HG02884 (cell line): ENCODE data around the gene SPACA7.

Experiments used
- ATAC-seq: cut with Tn5 transposase; IDR thresholded peaks from one replicate; pipeline ENCODE4 v1.9.1; 2021; ENCODE audit warnings: mild to moderate bottlenecking, moderate library complexity; ENCODE audit not compliant: unreplicated experiment

SPACA7 gene

DNA sequence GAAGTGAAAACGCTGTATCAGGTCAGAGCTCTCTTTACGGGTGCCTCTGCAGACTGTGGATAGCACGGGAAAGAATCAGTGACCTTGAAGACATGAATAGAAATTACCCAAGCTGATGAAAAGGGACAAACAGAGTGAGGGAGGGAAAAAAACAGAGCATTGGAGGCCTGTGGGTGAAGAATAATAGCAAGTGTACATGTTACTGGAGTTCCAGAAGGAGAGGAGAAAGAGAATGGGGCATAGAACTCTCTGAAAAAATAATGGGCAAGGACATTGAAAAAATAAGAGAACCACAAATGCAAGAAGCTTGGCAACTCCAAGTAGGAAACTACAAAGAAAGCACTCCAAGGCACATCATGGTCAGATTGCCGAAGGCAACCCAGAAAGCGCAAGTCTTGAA lies 86.3 kb downstream of the SPACA7 start:
- no peak for ATAC-seq

DNA sequence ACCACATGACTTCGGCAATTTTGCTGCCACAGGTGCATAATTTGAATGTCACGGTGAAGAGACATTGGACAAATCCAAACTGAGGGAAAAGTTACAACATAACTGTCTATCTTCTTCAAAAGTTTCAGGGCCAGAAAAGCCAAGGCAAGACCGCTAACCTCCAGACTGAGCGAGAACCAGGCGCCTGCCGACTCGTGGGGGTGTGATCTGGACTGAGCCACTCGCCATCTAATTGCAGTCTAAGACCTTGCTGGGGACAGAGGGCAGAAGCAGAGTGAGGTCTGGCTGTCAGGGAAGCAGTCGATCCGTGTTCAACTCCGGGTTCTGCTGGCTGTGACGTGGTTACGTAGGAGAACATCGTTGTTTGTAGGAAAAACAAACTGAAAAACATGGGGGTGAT lies 88.6 kb downstream of the SPACA7 start:
- ATAC-seq = no peak

DNA sequence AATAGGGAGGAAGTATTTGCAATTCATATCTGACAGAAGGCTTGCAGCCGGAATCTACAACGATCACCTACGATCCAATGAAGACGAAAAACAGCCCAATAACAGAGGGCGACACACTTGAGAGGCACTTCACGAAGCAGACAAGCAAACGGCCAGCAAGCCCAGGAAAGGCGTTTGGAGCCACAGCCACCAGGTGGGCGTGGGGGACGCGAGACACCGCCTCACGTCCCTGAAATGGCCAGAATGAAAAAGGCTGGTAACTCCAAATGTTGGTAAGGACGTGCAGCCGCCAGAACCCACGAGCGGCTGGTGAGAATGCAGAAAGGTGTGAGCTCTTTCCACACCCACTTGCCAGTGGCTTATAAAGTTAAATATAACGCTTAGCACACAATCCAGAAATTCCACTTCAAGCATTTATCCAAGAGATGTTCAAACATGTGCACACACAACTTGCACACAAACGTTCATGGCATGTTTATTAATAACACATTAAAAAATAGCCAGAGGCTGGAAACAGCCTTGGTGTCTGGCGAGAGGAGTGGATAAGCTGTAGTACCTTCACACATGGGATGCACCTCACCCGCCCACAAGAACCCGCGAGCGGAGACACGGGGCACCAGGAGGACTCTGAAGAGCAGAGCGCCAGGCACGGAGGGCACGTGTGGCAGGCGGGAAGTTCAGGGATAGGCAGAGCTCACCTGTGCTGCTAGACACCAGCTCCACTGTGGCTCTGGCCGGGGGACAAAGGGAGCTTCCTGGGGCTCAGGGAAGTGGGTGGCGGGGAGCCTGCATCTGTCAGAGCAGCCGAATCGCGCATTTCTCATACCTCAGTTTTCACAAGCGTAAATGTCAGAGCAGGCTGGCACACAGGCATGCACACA lies 89.3 kb downstream of the SPACA7 start:
- ATAC-seq = no peak

DNA sequence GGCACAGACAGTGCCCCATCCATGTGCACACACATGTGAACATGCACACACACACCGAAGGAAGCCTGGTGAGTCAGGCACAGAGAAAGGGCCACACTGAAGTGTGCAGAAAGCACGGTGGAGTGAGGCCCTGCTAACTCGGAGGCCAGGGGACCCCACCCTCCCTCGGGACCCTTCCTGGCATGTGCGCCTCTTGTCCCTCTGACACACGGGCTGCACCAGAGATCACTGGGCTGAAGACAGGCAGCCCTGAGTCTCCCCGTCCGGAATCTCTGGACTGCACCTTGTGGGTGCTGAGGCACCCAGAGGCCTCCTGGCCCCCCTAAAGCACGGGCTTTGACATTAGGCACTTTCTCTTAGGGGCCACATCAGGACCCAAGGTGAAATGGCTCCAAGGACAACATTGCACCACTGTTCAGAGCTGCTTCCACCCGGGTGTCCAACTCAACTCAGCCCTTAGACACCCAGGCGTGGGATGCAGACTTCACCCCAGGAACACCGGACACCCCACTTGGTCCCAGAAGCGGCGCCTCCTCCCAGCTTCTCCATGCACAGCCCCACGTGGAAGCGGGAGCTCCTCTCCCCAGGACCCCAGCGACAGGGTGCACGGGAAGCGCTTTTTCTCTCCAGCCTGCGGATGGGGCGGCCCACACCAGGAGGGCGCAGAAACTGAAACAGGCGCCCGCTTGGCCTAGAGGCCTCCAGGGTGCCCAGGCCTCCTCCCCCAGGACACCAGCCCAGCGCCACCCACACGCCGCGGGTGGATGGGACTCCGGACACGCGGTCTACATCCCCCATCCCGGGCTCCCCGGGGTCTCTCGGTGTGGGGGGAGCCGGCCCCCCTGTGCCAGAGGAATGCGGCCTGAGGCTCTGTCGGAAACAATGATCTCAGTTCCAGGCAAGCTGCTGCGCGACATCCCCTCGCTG lies 90.2 kb downstream of the SPACA7 start:
- ATAC-seq = no peak

DNA sequence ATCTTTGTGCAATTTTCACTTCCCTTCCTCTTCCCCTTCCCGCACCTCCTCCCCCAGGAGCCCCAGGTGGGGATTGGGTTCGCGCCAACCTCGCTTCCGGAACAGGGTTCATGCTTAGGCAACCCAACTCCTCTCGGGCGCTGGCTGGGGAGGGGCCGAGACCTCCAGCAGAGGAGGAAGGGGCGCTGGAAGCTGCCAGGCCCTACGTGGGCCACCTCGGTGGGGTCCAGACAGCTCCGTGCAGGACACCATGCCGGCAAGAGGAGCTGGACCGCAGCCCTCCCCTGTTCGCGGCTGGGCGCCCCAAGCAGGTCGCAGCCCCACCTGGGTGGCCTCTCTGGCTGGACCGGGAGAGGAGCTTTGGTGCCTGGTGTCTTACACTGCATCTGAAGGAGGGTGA lies 91.1 kb downstream of the SPACA7 start:
- no peak for ATAC-seq

DNA sequence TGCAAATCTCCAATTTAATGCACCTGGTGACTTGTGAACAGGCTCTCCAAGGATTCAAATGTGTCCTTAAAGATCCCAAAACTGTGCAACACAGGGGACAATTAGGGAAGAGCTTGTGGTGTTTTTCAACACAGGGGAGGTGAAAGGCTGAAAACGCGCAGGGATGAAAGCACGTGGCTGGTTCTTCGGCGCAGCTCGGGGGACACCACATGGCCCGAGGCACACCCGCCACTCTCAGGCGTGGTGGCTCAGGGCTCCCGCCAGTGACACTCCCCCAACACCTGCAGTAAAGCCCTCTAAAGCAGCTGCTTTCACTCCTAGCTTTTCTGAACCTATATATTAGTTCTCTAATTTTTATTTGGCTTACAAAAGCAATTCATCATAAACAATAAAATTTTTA lies 91.9 kb downstream of the SPACA7 start:
- ATAC-seq = no peak

DNA sequence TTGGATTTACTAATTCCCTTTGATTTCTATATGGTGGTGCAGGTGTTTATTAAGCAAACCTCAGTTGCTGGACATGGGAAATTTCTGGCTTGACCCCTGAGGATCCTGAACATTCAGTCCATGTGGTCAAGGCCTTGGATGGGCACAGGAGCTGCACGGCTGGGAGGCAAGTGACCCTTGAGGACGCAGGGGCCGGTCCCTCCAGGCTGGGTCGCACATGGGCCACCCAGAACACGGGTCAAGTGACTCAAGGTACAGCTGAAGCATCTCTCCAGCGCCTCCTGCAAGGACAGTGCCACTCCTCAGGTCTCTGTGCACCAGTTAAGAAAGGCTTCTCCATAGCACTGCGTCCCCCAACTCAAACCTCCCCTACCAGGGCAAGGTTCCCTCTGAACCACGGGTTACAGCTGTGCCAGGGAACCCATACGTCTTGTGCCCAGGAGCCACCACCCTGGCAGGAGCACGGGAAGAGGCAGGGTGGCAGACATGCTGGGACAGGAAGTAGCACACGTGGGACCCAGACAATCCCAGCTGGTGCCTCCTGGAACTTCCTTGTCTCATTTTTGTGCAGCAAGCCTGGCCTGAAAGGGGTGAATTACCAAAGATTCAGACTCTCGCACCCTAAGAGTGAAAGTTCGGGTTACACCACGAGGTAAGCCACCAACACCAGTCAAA lies 93.1 kb downstream of the SPACA7 start:
- no peak for ATAC-seq

DNA sequence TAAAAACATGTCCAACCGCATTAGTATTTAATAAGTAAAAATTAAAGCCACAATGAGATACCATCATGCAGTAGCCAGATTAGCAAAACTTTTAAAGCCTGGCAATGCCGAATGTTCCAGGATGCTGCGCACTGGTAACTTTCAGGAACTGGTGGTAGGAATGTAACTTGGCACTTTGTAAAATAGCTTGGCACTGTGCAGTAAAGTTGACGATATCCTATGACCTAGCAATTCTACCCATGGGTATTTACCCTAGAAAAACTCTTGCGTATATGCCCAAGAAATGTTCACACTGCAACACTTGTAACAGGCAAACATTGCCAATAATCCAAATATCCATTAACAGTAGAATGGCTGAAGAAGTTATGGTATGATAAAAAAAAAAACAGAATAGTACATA lies 97.7 kb downstream of the SPACA7 start:
- no peak for ATAC-seq

DNA sequence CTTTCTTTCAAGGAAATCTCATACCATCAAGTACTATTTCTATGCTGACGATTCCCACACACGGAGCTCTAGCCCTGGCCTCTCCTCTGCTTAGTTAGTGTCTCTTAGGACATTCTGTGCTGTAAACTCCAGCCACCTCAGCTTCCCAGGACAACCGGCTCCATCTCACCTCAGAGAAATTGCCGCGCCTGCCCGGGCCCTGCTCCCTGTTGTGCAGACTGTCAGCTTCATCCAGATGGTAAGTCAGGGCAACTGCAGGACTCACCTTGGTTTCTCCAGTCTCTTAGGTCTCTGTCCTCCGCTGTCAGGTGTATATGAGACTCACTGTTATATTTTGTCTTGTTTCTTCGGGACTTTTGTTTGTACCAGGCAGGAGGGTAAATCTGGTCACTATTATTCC lies 98.7 kb downstream of the SPACA7 start:
- no peak for ATAC-seq

DNA sequence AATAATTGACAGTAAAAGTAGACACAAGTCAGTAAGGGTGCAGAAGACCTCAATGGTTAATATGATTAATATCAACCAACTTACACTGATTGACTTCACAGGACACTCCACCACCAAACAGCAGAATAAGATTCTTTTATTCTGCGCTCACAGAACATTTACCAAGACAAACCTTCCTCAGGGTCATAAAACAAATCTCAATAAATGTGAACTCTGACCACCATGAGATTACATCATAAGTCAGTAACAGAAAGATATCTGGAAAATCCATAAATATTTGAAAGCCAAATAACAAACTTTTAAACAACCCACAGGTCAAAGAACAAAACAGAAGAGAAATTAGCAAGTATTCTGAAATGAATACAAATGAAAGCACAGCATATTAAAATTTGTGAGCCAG lies 99.7 kb downstream of the SPACA7 start:
- no peak for ATAC-seq

DNA sequence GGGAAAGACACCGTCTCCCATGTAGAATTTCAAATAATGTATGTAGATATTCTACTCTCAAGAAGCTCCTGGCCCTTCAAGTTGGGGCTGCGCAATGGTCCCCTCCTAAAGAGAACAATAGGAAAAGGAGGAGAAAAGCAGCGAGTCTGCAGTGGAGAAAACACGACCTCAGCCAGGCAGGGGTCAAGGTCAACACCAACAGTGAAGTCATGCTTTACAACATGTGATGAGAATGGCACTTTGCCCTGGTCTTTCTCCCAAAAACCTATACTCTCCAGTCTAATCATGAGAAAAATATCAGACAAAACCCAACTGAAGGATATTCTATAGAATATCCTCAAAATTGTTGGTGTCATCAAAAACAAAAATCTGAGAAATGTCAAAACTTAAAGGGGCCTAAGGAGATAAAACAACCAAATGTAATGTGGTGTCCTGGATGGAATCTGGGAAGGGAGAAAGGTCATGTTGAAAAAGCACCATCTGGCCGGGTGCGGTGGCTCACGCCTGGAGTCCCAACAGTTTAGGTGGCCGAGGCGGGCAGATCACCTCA lies 101.0 kb downstream of the SPACA7 start:
- ATAC-seq = no peak

DNA sequence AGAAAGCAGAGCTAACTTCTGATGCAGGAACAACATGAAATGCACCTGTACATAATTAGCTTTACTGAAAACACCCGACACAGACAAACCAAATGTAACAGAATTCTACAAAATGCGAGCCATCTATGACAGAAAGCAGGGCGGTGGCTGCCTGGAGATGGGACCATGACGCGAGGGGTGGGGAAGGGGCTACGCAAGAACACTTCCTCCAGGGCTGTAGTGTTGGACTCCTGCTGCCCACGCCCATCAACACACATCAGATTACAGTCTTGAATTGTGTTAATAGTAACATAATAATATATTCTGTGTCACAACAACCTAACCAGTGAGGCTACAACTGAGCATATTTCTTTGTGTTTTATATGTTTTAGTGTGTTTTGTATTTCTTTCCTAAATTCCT lies 103.2 kb downstream of the SPACA7 start:
- ATAC-seq = no peak

DNA sequence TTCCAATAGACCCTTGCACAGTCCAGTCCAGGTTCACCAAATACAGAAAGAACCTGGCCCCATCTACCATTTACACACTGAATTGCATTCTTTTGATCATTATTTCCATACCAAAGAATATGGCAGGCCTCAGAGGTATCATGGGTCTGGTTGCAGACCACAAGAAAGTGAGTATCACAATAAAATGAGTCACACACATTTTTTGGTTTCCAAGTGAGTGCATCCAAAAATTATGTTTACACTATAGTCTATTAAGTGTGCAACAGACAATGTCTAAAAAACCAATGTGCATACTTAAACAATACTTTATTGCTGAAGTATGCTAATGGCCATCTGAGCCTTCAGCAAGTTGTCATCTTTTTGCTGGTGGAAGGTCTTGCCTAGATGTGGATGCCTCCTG lies 105.3 kb downstream of the SPACA7 start:
- no peak for ATAC-seq

DNA sequence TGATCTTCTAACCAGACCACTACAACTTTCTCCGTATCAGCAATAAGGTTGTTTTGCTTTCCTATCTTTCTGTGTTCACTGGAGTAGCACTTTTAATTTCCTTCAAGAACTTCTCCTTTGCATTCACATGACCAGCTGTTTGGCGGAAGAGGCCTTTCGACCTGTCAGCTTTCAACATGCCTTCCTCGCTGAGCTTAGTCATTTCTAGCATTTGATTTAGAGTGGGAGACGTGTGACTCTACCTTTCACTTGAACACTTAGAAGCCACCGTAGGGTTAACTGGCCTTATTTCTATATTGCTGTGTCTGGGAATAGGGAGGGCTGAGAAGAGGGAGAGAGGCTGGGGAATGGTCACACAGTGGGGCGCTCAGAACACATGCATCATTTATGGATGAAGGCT lies 107.1 kb downstream of the SPACA7 start:
- ATAC-seq = no peak
